Progenitor cell of endocrine pancreas (in vitro differentiated cells): ENCODE measurements around the gene CEP170B. TPM values are rescaled to one million over a fixed set of nuclear protein-coding genes. Genes with fewer than 3 reads are reported as not detected.

ENCODE experiments used
- DNase-seq: peaks from one replicate; pipeline ENCODE4 v3.0.0; 2021; ENCODE audit warnings: low spot score; ENCODE audit not compliant: unreplicated experiment
- H3K27ac Mint-ChIP-seq: 2 replicates; pipeline ENCODE4 v1.8.0; 2021; ENCODE audit warnings: mild to moderate bottlenecking, moderate library complexity, mixed read lengths
- H3K27me3 Mint-ChIP-seq: 2 replicates; pipeline ENCODE4 v1.8.0; 2021; ENCODE audit warnings: mixed read lengths
- H3K36me3 Mint-ChIP-seq: 2 replicates; pipeline ENCODE4 v1.8.0; 2022; ENCODE audit warnings: mixed read lengths; ENCODE audit not compliant: insufficient read depth
- H3K4me1 Mint-ChIP-seq: 2 replicates; pipeline ENCODE4 v1.8.0; 2021; ENCODE audit warnings: low read depth, mixed read lengths
- H3K4me3 Mint-ChIP-seq: 2 replicates; pipeline ENCODE4 v1.8.0; 2021; ENCODE audit warnings: low read depth, mild to moderate bottlenecking, moderate library complexity, mixed read lengths
- H3K9me3 Mint-ChIP-seq: 2 replicates; pipeline ENCODE4 v1.8.0; 2021; ENCODE audit warnings: low read depth, mixed read lengths
- CTCF ChIP-seq: fragments of 200-600 bp; sonication (generic); IDR thresholded peaks from one replicate; pipeline ENCODE4 v1.5.0; 2021; ENCODE audit warnings: antibody characterized with exemption, mild to moderate bottlenecking; ENCODE audit not compliant: unreplicated experiment
- total RNA-seq: library from RNA; stranded (reverse); gene quantifications from 2 replicates; pipeline ENCODE4 v1.2.1, GENCODE V29; 2021

CEP170B gene
- total RNA-seq, 1 donor from 2014 or later = 48.9 TPM

GRCh38 chr14:104871656-104872468, 6.8 kb downstream of the CEP170B start:
- no peaks in the 10 kb centered on the region for H3K9me3 Mint-ChIP-seq

DNA sequence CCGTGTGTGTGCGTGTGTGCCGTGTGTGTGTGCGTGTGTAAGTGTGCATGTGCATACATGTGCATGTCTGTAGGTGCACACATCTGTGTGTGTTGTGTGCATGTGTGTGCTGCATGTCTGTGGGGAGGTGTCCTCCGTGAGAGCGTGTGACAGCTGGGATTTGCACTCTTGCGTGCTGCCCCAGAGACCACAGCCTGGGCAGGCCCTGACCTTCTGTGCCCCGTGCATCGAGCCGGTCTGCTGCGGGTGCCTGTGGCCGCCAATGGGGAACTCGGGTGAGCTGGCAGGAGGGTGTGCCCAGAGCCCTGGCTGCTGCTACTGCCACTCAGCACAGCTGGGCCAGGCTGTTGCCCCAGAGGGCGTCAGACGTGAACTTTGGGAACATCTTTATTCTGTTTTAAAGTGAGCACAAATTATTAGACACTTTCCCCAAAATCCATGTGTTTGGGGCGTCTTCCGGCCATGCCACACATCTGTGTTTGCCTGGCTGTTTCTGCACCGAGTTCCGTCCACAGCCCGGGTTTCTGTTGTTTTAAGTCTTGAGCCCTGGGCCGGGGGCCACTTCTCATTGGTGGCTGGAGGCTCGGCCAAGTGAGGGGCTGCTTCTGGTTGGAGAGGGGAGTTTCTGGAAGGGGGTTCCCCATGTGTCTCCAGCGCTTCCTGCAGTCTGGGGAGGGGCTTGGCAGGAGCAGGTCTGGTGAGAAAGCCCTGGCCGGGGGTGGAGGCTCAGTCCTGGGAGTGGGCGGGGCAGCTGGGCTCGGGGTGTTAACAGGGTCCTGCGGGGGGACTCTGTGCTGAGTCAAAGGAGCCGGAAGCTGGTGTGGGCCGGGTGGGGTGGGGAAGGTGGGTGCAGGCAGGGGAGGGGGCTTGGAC, 7.6 kb downstream of the CEP170B start:
- Mint-ChIP-seq H3K36me3 (peaks cover 1% of the 10 kb centered on the region), H3K27me3 (no peaks in the 10 kb centered on the region), H3K9me3 (no peaks in the 10 kb centered on the region), H3K4me1 (peaks cover 2% of the 10 kb centered on the region), H3K4me3 (no peak overlapping the region), H3K27ac (no peak overlapping the region)
- DNase-seq = no peak
- TF ChIP-seq CTCF = no peak

More at GRCh38 chr14:104871656-104872468, 6.8 kb downstream of the CEP170B start:
- DNase-seq = no peak
- no peak for TF ChIP-seq CTCF
- Mint-ChIP-seq H3K36me3 (peaks cover 1% of the 10 kb centered on the region), H3K4me1 (peaks cover 4% of the 10 kb centered on the region), H3K27me3 (no peaks in the 10 kb centered on the region), H3K27ac (no peak overlapping the region), H3K4me3 (no peak overlapping the region)

GRCh38 chr14:104873380-104874055, 8.4 kb downstream of the CEP170B start:
- TF ChIP-seq CTCF = no peak
- H3K4me3 Mint-ChIP-seq = no peak overlapping the region
- no peaks in the 10 kb centered on the region for H3K27me3 Mint-ChIP-seq
- H3K36me3 Mint-ChIP-seq = peaks cover 1% of the 10 kb centered on the region
- H3K27ac Mint-ChIP-seq = no peak overlapping the region
- no peak for DNase-seq
- peaks cover 2% of the 10 kb centered on the region for H3K4me1 Mint-ChIP-seq
- no peaks in the 10 kb centered on the region for H3K9me3 Mint-ChIP-seq

- Mint-ChIP-seq H3K4me1 (peaks cover 2% of the 10 kb centered on the region), H3K27me3 (no peaks in the 10 kb centered on the region)
- TF ChIP-seq CTCF = no peak
These were observed 9.1 kb downstream of the CEP170B start for GRCh38 chr14:104874110-104874531.

More at GRCh38 chr14:104874110-104874531, 9.1 kb downstream of the CEP170B start:
- no peaks in the 10 kb centered on the region for H3K9me3 Mint-ChIP-seq
- H3K36me3 Mint-ChIP-seq = peaks cover 3% of the 10 kb centered on the region
- no peak overlapping the region for H3K4me3 Mint-ChIP-seq
- no peak overlapping the region for H3K27ac Mint-ChIP-seq
- DNase-seq = no peak
